Measurements from ENCODE around the gene LRIG1. TPM values are rescaled to one million over a fixed set of nuclear protein-coding genes. Genes with fewer than 3 reads are reported as not detected.

The LRIG1 gene
- total RNA-seq = 100 to 1,000 TPM in 1 of 3 donors, 10 to 100 TPM in 2; 72.1 to 180 (median 75.3) TPM
- long read RNA-seq, donor 1, full-length matches to known transcripts = 45 of 180 reads
- long read RNA-seq, donor 1, partial matches to known transcripts = 113 of 180 reads
- long read RNA-seq, donor 1, other reads (novel, unspliced or antisense) = 22 of 180 reads
- long read RNA-seq, donor 2, partial matches to known transcripts = 2 of 4 reads
- long read RNA-seq, donor 2, other reads (novel, unspliced or antisense) = 2 of 4 reads

GRCh38 chr3:66500576-66501482 lies at the start of gene LRIG1:
Gene LRIG1, minus strand, starts transcription at chr3:66501022. Its CDS starts 615 bp downstream, at chr3:66500407.
- Histone ChIP-seq H3K4me3 (peak within 1 kb of the TSS; percentile 90), H3K4me1 (ENCODE audit: low read depth) (peaks cover 30% of the 10 kb centered on the region), H3K36me3 (ENCODE audit: low read depth) (no peaks in the 10 kb centered on the region), H3K9me3 (no peaks in the 10 kb centered on the region)
- DNase-seq (peak; percentile 100), ATAC-seq (peak; percentile 92)
- intact Hi-C loops (cut with DNase I, micrococcal nuclease) = no loop called here
- TF ChIP-seq CTCF (IDR thresholded peaks at IDR 0.05) = peak; percentile 48

GRCh38 chr3:66544619-66545429 lies 44.0 kb upstream of the LRIG1 start:
- intact Hi-C loops (cut with DNase I, micrococcal nuclease) = no loop called here
- H3K9me3 ChIP-seq = no peaks in the 10 kb centered on the region
- ATAC-seq = no peak
- no peak for TF ChIP-seq CTCF (IDR thresholded peaks at IDR 0.05)
- H3K4me3 ChIP-seq = no peak overlapping the region
- no peak for DNase-seq
- H3K4me1 ChIP-seq (ENCODE audit: low read depth) = no peaks in the 10 kb centered on the region
- no peaks in the 10 kb centered on the region for H3K36me3 ChIP-seq (ENCODE audit: low read depth)

- Histone ChIP-seq H3K9me3 (no peaks in the 10 kb centered on the region), H3K36me3 (ENCODE audit: low read depth) (no peaks in the 10 kb centered on the region), H3K4me3 (no peak overlapping the region), H3K4me1 (ENCODE audit: low read depth) (no peaks in the 10 kb centered on the region)
- no peak for ATAC-seq
- TF ChIP-seq CTCF (IDR thresholded peaks at IDR 0.05) = no peak
- intact Hi-C loops (cut with DNase I, micrococcal nuclease) = no loop called here
- DNase-seq = no peak
These were observed 41.3 kb upstream of the LRIG1 start for GRCh38 chr3:66542153-66542552.

GRCh38 chr3:66539466-66539989 lies 38.7 kb upstream of the LRIG1 start:
- H3K4me1 ChIP-seq (ENCODE audit: low read depth) = no peaks in the 10 kb centered on the region
- DNase-seq (no peak), ATAC-seq (no peak)
- H3K36me3 ChIP-seq (ENCODE audit: low read depth) = no peaks in the 10 kb centered on the region
- intact Hi-C loops (cut with DNase I, micrococcal nuclease) = no loop called here
- no peak overlapping the region for H3K4me3 ChIP-seq
- TF ChIP-seq CTCF (IDR thresholded peaks at IDR 0.05) = no peak
- no peaks in the 10 kb centered on the region for H3K9me3 ChIP-seq

GRCh38 chr3:66538390-66538789 lies 37.6 kb upstream of the LRIG1 start:
- no peaks in the 10 kb centered on the region for H3K9me3 ChIP-seq
- TF ChIP-seq CTCF (IDR thresholded peaks at IDR 0.05) = no peak
- ATAC-seq (no peak), DNase-seq (no peak)
- no peaks in the 10 kb centered on the region for H3K4me1 ChIP-seq (ENCODE audit: low read depth)
- no peak overlapping the region for H3K4me3 ChIP-seq
- intact Hi-C loops (cut with DNase I, micrococcal nuclease) = no loop called here
- H3K36me3 ChIP-seq (ENCODE audit: low read depth) = no peaks in the 10 kb centered on the region
